Lower leg skin (tissue), 3 donors: ENCODE measurements around the gene SEC14L5.

Experiments used
- CTCF ChIP-seq, 3 donors: fragments of 450-650 bp; IDR thresholded peaks; one replicate each; pipeline ENCODE4 v1.5.1; 2016; ENCODE audit warnings: antibody characterized with exemption in 3 of 3, mild to moderate bottlenecking in 3 of 3, moderate library complexity in 2 of 3
- POLR2A ChIP-seq, 2 donors: fragments of 450-650 bp; IDR thresholded peaks; one replicate each; pipeline ENCODE4 v1.6.1; 2016 to 2017; ENCODE audit warnings: antibody characterized with exemption in 2 of 2, mild to moderate bottlenecking in 1 of 2, moderate library complexity in 1 of 2

DNA sequence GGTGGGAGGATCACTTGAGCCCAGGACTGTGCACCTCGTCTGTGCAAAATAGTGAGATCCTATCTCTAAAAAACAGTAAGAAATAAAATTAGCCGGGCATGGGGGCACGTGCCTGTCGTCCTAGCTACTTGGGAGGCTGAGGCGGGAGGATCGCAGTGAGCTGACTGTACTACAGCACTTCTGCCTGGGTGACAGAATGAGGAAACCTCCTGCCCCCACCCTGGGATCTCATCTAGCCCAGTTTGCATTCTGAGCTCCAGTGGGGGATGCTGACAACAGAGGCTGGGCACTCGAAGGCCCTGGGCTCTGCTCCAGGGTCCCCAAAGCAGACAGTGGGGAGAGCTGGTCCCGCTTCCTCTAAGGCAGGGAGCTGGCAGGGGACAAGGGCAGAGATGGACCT is 68.5 kb downstream of the SEC14L5 start:
- TF ChIP-seq CTCF (IDR thresholded peaks at IDR 0.05) (no peak), POLR2A (IDR thresholded peaks at IDR 0.05) (no peak)
